Measurements from ENCODE around the gene IFT20. TPM values are rescaled to one million over a fixed set of nuclear protein-coding genes. Genes with fewer than 3 reads are reported as not detected.
"Not testable (repeated sequence)": the region's sequence is repeated elsewhere in the genome, so short reads cannot be mapped to it uniquely, and the experiment has no call there.

Gene IFT20
- total and polyA plus RNA-seq, 2 donors from 2014 or later: 37.5 to 52.6 TPM

- H3K4me1 ChIP-seq (ENCODE audit: control insufficient read depth in 2 of 3, insufficient read depth in 2 of 3, low read depth in 1 of 3, low read length in 3 of 3): no peaks in the 10 kb centered on the region
- H3K9me3 ChIP-seq (ENCODE audit: control insufficient read depth in 2 of 3, insufficient read depth in 1 of 3, low read length in 3 of 3): no peaks in the 10 kb centered on the region
- H3K27me3 ChIP-seq (ENCODE audit: control insufficient read depth, insufficient read depth, low read length): no peaks in the 10 kb centered on the region
- no peak overlapping the region for H3K9ac ChIP-seq (ENCODE audit: low read length in 3 of 3)
- no peaks in the 10 kb centered on the region for H3K36me3 ChIP-seq (ENCODE audit: control insufficient read depth in 2 of 3, insufficient read depth in 3 of 3, low read length in 3 of 3)
- H3K4me3 ChIP-seq (ENCODE audit: low read length in 3 of 3): no peak overlapping the region
- no peak for FAIRE-seq
- no peak for TF ChIP-seq CTCF (IDR thresholded peaks at IDR 0.05; ENCODE audit: borderline replicate concordance, extremely low read depth, insufficient read depth)
- H3K27ac ChIP-seq (ENCODE audit: low read depth in 2 of 2, low read length in 2 of 2): no peak overlapping the region
- intact Hi-C loops (cut with DNase I): no loop called here
- DNase-seq: no peak
These were observed 39.3 kb downstream of the IFT20 start for GRCh38 chr17:28295677-28296578.

GRCh38 chr17:28293994-28294393 is 41.3 kb downstream of the IFT20 start:
- FAIRE-seq: no peak
- Histone ChIP-seq H3K27ac (ENCODE audit: low read depth in 2 of 2, low read length in 2 of 2) (no peak overlapping the region), H3K27me3 (ENCODE audit: control insufficient read depth, insufficient read depth, low read length) (no peaks in the 10 kb centered on the region), H3K4me1 (ENCODE audit: control insufficient read depth in 2 of 3, insufficient read depth in 2 of 3, low read depth in 1 of 3, low read length in 3 of 3) (no peaks in the 10 kb centered on the region), H3K9ac (ENCODE audit: low read length in 3 of 3) (no peak overlapping the region), H3K9me3 (ENCODE audit: control insufficient read depth in 2 of 3, insufficient read depth in 1 of 3, low read length in 3 of 3) (no peaks in the 10 kb centered on the region), H3K4me3 (ENCODE audit: low read length in 3 of 3) (no peak overlapping the region), H3K36me3 (ENCODE audit: control insufficient read depth in 2 of 3, insufficient read depth in 3 of 3, low read length in 3 of 3) (no peaks in the 10 kb centered on the region)
- intact Hi-C loops (cut with DNase I): no loop called here
- TF ChIP-seq CTCF (IDR thresholded peaks at IDR 0.05; ENCODE audit: borderline replicate concordance, extremely low read depth, insufficient read depth): no peak
- DNase-seq: no peak

- H3K36me3 ChIP-seq (ENCODE audit: control insufficient read depth in 2 of 3, insufficient read depth in 3 of 3, low read length in 3 of 3); intact Hi-C loops (cut with DNase I); H3K4me3 ChIP-seq (ENCODE audit: low read length in 3 of 3); H3K4me1 ChIP-seq (ENCODE audit: control insufficient read depth in 2 of 3, insufficient read depth in 2 of 3, low read depth in 1 of 3, low read length in 3 of 3); FAIRE-seq; H3K9ac ChIP-seq (ENCODE audit: low read length in 3 of 3); H3K27ac ChIP-seq (ENCODE audit: low read depth in 2 of 2, low read length in 2 of 2); H3K27me3 ChIP-seq (ENCODE audit: control insufficient read depth, insufficient read depth, low read length); DNase-seq; H3K9me3 ChIP-seq (ENCODE audit: control insufficient read depth in 2 of 3, insufficient read depth in 1 of 3, low read length in 3 of 3): not testable (repeated sequence)
These were observed 42.4 kb downstream of the IFT20 start for GRCh38 chr17:28292878-28293277.

GRCh38 chr17:28291780-28292330 is 43.4 kb downstream of the IFT20 start:
- Histone ChIP-seq H3K4me1 (ENCODE audit: control insufficient read depth in 2 of 3, insufficient read depth in 2 of 3, low read depth in 1 of 3, low read length in 3 of 3) (no peaks in the 10 kb centered on the region), H3K9ac (ENCODE audit: low read length in 3 of 3) (no peak overlapping the region), H3K4me3 (ENCODE audit: low read length in 3 of 3) (no peak overlapping the region), H3K9me3 (ENCODE audit: control insufficient read depth in 2 of 3, insufficient read depth in 1 of 3, low read length in 3 of 3) (no peaks in the 10 kb centered on the region), H3K27ac (ENCODE audit: low read depth in 2 of 2, low read length in 2 of 2) (no peak overlapping the region), H3K36me3 (ENCODE audit: control insufficient read depth in 2 of 3, insufficient read depth in 3 of 3, low read length in 3 of 3) (no peaks in the 10 kb centered on the region), H3K27me3 (ENCODE audit: control insufficient read depth, insufficient read depth, low read length) (no peaks in the 10 kb centered on the region)
- DNase-seq (no peak), FAIRE-seq (no peak)
- intact Hi-C loops (cut with DNase I): no loop called here
- TF ChIP-seq CTCF (IDR thresholded peaks at IDR 0.05; ENCODE audit: borderline replicate concordance, extremely low read depth, insufficient read depth): no peak

Measured in kidney (tissue), 14 donors.